ENCODE data around the gene TBRG1. TPM values are rescaled to one million over a fixed set of nuclear protein-coding genes. Genes with fewer than 3 reads are reported as not detected.
"Not testable (repeated sequence)": the region's sequence is repeated elsewhere in the genome, so short reads cannot be mapped to it uniquely, and the experiment has no call there.

Gene TBRG1
- total RNA-seq, 1 donor = 39.7 TPM

- H3K4me1 ChIP-seq (ENCODE audit: insufficient read depth, low read length); H3K4me3 ChIP-seq (ENCODE audit: low read length); H3K27me3 ChIP-seq (ENCODE audit: insufficient read depth, low read length); H3K9me3 ChIP-seq (ENCODE audit: low read depth, low read length): not testable (repeated sequence)
Observed at GRCh38 chr11:124602723-124603122, 19.9 kb upstream of the TBRG1 start.

GRCh38 chr11:124605719-124606118, 16.9 kb upstream of the TBRG1 start:
- Histone ChIP-seq H3K4me3 (ENCODE audit: low read length) (no peak overlapping the region), H3K9me3 (ENCODE audit: low read depth, low read length) (no peaks in the 10 kb centered on the region), H3K27me3 (ENCODE audit: insufficient read depth, low read length) (no peaks in the 10 kb centered on the region), H3K4me1 (ENCODE audit: insufficient read depth, low read length) (peaks cover 6% of the 10 kb centered on the region)

- no peaks in the 10 kb centered on the region for H3K9me3 ChIP-seq (ENCODE audit: low read depth, low read length)
- H3K27me3 ChIP-seq (ENCODE audit: insufficient read depth, low read length) = no peaks in the 10 kb centered on the region
- no peak overlapping the region for H3K4me3 ChIP-seq (ENCODE audit: low read length)
- H3K4me1 ChIP-seq (ENCODE audit: insufficient read depth, low read length) = peaks cover 6% of the 10 kb centered on the region
Observed at GRCh38 chr11:124608147-124608546, 14.5 kb upstream of the TBRG1 start.

- Histone ChIP-seq H3K4me1 (ENCODE audit: insufficient read depth, low read length) (peaks cover 6% of the 10 kb centered on the region), H3K4me3 (ENCODE audit: low read length) (no peak overlapping the region), H3K9me3 (ENCODE audit: low read depth, low read length) (no peaks in the 10 kb centered on the region), H3K27me3 (ENCODE audit: insufficient read depth, low read length) (no peaks in the 10 kb centered on the region)
Observed at GRCh38 chr11:124610295-124610694, 12.4 kb upstream of the TBRG1 start.

GRCh38 chr11:124611064-124611463, 11.6 kb upstream of the TBRG1 start, which contains the start of gene PANX3:
TSS of gene PANX3 (plus strand) at chr11:124611428. CDS start at chr11:124611557, 129 bp downstream.
- H3K4me3 ChIP-seq (ENCODE audit: low read length) = no peak within 1 kb of the TSS
- H3K9me3 ChIP-seq (ENCODE audit: low read depth, low read length) = no peaks in the 10 kb centered on the region
- no peaks in the 10 kb centered on the region for H3K27me3 ChIP-seq (ENCODE audit: insufficient read depth, low read length)
- peaks cover under 1% of the 10 kb centered on the region for H3K4me1 ChIP-seq (ENCODE audit: insufficient read depth, low read length)

GRCh38 chr11:124612045-124612444, 10.6 kb upstream of the TBRG1 start:
- H3K27me3 ChIP-seq (ENCODE audit: insufficient read depth, low read length) = no peaks in the 10 kb centered on the region
- no peaks in the 10 kb centered on the region for H3K4me1 ChIP-seq (ENCODE audit: insufficient read depth, low read length)
- H3K9me3 ChIP-seq (ENCODE audit: low read depth, low read length) = no peaks in the 10 kb centered on the region
- H3K4me3 ChIP-seq (ENCODE audit: low read length) = no peak overlapping the region

- H3K4me3 ChIP-seq (ENCODE audit: low read length) = no peak overlapping the region
- no peaks in the 10 kb centered on the region for H3K4me1 ChIP-seq (ENCODE audit: insufficient read depth, low read length)
- no peaks in the 10 kb centered on the region for H3K9me3 ChIP-seq (ENCODE audit: low read depth, low read length)
- H3K27me3 ChIP-seq (ENCODE audit: insufficient read depth, low read length) = no peaks in the 10 kb centered on the region
Observed at GRCh38 chr11:124612567-124613246, 10.0 kb upstream of the TBRG1 start.

- H3K4me1 ChIP-seq (ENCODE audit: insufficient read depth, low read length) = peaks cover 14% of the 10 kb centered on the region
- no peak overlapping the region for H3K4me3 ChIP-seq (ENCODE audit: low read length)
- no peaks in the 10 kb centered on the region for H3K9me3 ChIP-seq (ENCODE audit: low read depth, low read length)
- H3K27me3 ChIP-seq (ENCODE audit: insufficient read depth, low read length) = no peaks in the 10 kb centered on the region
Observed at GRCh38 chr11:124618863-124619262, 3.8 kb upstream of the TBRG1 start.

GRCh38 chr11:124623861-124624525, 1.3 kb downstream of the TBRG1 start:
- Histone ChIP-seq H3K27me3 (ENCODE audit: insufficient read depth, low read length) (no peaks in the 10 kb centered on the region), H3K4me1 (ENCODE audit: insufficient read depth, low read length) (peaks cover 36% of the 10 kb centered on the region), H3K9me3 (ENCODE audit: low read depth, low read length) (no peaks in the 10 kb centered on the region), H3K4me3 (ENCODE audit: low read length) (peak overlapping the region; percentile 88)

GRCh38 chr11:124625504-124626168, 3.0 kb downstream of the TBRG1 start:
- H3K27me3 ChIP-seq (ENCODE audit: insufficient read depth, low read length) = no peaks in the 10 kb centered on the region
- H3K4me1 ChIP-seq (ENCODE audit: insufficient read depth, low read length) = peaks cover 36% of the 10 kb centered on the region
- H3K9me3 ChIP-seq (ENCODE audit: low read depth, low read length) = no peaks in the 10 kb centered on the region
- H3K4me3 ChIP-seq (ENCODE audit: low read length) = no peak overlapping the region

- H3K4me1 ChIP-seq (ENCODE audit: insufficient read depth, low read length) = peaks cover 30% of the 10 kb centered on the region
Observed at GRCh38 chr11:124627546-124627945, 4.9 kb downstream of the TBRG1 start.

GRCh38 chr11:124629961-124630360, 7.3 kb downstream of the TBRG1 start:
- Histone ChIP-seq H3K4me1 (ENCODE audit: insufficient read depth, low read length) (peaks cover 14% of the 10 kb centered on the region), H3K4me3 (ENCODE audit: low read length) (no peak overlapping the region), H3K27me3 (ENCODE audit: insufficient read depth, low read length) (no peaks in the 10 kb centered on the region), H3K9me3 (ENCODE audit: low read depth, low read length) (no peaks in the 10 kb centered on the region)

More at GRCh38 chr11:124627546-124627945, 4.9 kb downstream of the TBRG1 start:
- Histone ChIP-seq H3K27me3 (ENCODE audit: insufficient read depth, low read length) (no peaks in the 10 kb centered on the region), H3K9me3 (ENCODE audit: low read depth, low read length) (no peaks in the 10 kb centered on the region), H3K4me3 (ENCODE audit: low read length) (no peak overlapping the region)

GRCh38 chr11:124633355-124633754, 10.7 kb downstream of the TBRG1 start:
- no peaks in the 10 kb centered on the region for H3K27me3 ChIP-seq (ENCODE audit: insufficient read depth, low read length)
- no peak overlapping the region for H3K4me3 ChIP-seq (ENCODE audit: low read length)
- H3K9me3 ChIP-seq (ENCODE audit: low read depth, low read length) = no peaks in the 10 kb centered on the region
- H3K4me1 ChIP-seq (ENCODE audit: insufficient read depth, low read length) = no peaks in the 10 kb centered on the region

- H3K27me3 ChIP-seq (ENCODE audit: insufficient read depth, low read length) = no peaks in the 10 kb centered on the region
- no peak overlapping the region for H3K4me3 ChIP-seq (ENCODE audit: low read length)
- H3K9me3 ChIP-seq (ENCODE audit: low read depth, low read length) = no peaks in the 10 kb centered on the region
- H3K4me1 ChIP-seq (ENCODE audit: insufficient read depth, low read length) = no peaks in the 10 kb centered on the region
Observed at GRCh38 chr11:124635932-124636331, 13.3 kb downstream of the TBRG1 start.

- no peaks in the 10 kb centered on the region for H3K27me3 ChIP-seq (ENCODE audit: insufficient read depth, low read length)
- no peak overlapping the region for H3K4me3 ChIP-seq (ENCODE audit: low read length)
- H3K4me1 ChIP-seq (ENCODE audit: insufficient read depth, low read length) = no peaks in the 10 kb centered on the region
- no peaks in the 10 kb centered on the region for H3K9me3 ChIP-seq (ENCODE audit: low read depth, low read length)
Observed at GRCh38 chr11:124638500-124638899, 15.8 kb downstream of the TBRG1 start.

Data from mononuclear cell (primary cell).